Stimulated activated CD8-positive, alpha-beta memory T cell treated with anti-CD3 and anti-CD28 coated beads, Interleukin-15, amount 100 ng/mL, for 1 hour (primary cell): ENCODE data around the gene CYYR1.
"Not testable (repeated sequence)": the region's sequence is repeated elsewhere in the genome, so short reads cannot be mapped to it uniquely, and the experiment has no call there.

Experiments used
- DNase-seq: peaks from one replicate; pipeline ENCODE4 v3.0.0-alpha.2; 2020; ENCODE audit warnings: low read depth

The CYYR1 gene

GRCh38 chr21:26489781-26490180 is 83.3 kb downstream of the CYYR1 start:
- no peak for DNase-seq

- no peak for DNase-seq
Observed at GRCh38 chr21:26487981-26488480, 85.1 kb downstream of the CYYR1 start.

GRCh38 chr21:26473471-26473870 is 99.6 kb downstream of the CYYR1 start:
- DNase-seq = no peak

- DNase-seq = no peak
Observed at GRCh38 chr21:26471099-26471471, 102.0 kb downstream of the CYYR1 start.

GRCh38 chr21:26470351-26471098 is 102.6 kb downstream of the CYYR1 start:
- DNase-seq = no peak

GRCh38 chr21:26469789-26470188 is 103.3 kb downstream of the CYYR1 start:
- no peak for DNase-seq

GRCh38 chr21:26465916-26466315 is 107.2 kb downstream of the CYYR1 start:
- DNase-seq = no peak

GRCh38 chr21:26461500-26461899 is 111.6 kb downstream of the CYYR1 start:
- no peak for DNase-seq

- DNase-seq = no peak
Observed at GRCh38 chr21:26460621-26461020, 112.5 kb downstream of the CYYR1 start.

GRCh38 chr21:26458854-26459253 is 114.2 kb downstream of the CYYR1 start:
- DNase-seq = not testable (repeated sequence)

- DNase-seq = no peak
Observed at GRCh38 chr21:26457817-26458216, 115.3 kb downstream of the CYYR1 start.

- DNase-seq = no peak
Observed at GRCh38 chr21:26453267-26453666, 119.8 kb downstream of the CYYR1 start.

- no peak for DNase-seq
Observed at GRCh38 chr21:26451081-26451740, 121.9 kb downstream of the CYYR1 start.

GRCh38 chr21:26449161-26449560 is 123.9 kb downstream of the CYYR1 start:
- no peak for DNase-seq

- DNase-seq = no peak
Observed at GRCh38 chr21:26448751-26449150, 124.3 kb downstream of the CYYR1 start.

GRCh38 chr21:26447932-26448475 is 125.1 kb downstream of the CYYR1 start:
- DNase-seq = no peak

GRCh38 chr21:26445440-26445839 is 127.6 kb downstream of the CYYR1 start:
- DNase-seq = no peak

GRCh38 chr21:26444646-26445045 is 128.4 kb downstream of the CYYR1 start:
- no peak for DNase-seq

GRCh38 chr21:26443867-26444266 is 129.2 kb downstream of the CYYR1 start:
- no peak for DNase-seq

GRCh38 chr21:26443291-26443690 is 129.8 kb downstream of the CYYR1 start:
- no peak for DNase-seq

GRCh38 chr21:26441149-26441548 is 131.9 kb downstream of the CYYR1 start:
- no peak for DNase-seq

GRCh38 chr21:26438976-26439375 is 134.1 kb downstream of the CYYR1 start:
- no peak for DNase-seq

GRCh38 chr21:26437326-26438009 is 135.6 kb downstream of the CYYR1 start:
- DNase-seq = no peak
